ENCODE data around the gene SPINK4.

- no peak for TF ChIP-seq CTCF (IDR thresholded peaks at IDR 0.05 in 2 of 3, conservative IDR thresholded peaks at IDR 0.05 in 1 of 3; ENCODE audit: borderline replicate concordance in 1 of 3, insufficient read depth in 1 of 3, low read depth in 2 of 3, low read length in 2 of 3)
- TF ChIP-seq POLR2A (IDR thresholded peaks at IDR 0.05; ENCODE audit: borderline replicate concordance, extremely low read depth, insufficient read depth, insufficient read length) = no peak
- no peak for TF ChIP-seq POLR2AphosphoS5 (IDR thresholded peaks at IDR 0.05; ENCODE audit: low read depth, low read length)
- no peak for TF ChIP-seq RAD21 (IDR thresholded peaks at IDR 0.05; ENCODE audit: low read depth)
Measured at GRCh38 chr9:33227741-33228140, 12.2 kb upstream of the SPINK4 start.

All from HCT116 (cell line).